ENCODE results near the gene FGD2. TPM values are rescaled to one million over a fixed set of nuclear protein-coding genes. Genes with fewer than 3 reads are reported as not detected.

Gene FGD2
- total RNA-seq, 1 experiment from 2014 or later, result 0.19 TPM

DNA sequence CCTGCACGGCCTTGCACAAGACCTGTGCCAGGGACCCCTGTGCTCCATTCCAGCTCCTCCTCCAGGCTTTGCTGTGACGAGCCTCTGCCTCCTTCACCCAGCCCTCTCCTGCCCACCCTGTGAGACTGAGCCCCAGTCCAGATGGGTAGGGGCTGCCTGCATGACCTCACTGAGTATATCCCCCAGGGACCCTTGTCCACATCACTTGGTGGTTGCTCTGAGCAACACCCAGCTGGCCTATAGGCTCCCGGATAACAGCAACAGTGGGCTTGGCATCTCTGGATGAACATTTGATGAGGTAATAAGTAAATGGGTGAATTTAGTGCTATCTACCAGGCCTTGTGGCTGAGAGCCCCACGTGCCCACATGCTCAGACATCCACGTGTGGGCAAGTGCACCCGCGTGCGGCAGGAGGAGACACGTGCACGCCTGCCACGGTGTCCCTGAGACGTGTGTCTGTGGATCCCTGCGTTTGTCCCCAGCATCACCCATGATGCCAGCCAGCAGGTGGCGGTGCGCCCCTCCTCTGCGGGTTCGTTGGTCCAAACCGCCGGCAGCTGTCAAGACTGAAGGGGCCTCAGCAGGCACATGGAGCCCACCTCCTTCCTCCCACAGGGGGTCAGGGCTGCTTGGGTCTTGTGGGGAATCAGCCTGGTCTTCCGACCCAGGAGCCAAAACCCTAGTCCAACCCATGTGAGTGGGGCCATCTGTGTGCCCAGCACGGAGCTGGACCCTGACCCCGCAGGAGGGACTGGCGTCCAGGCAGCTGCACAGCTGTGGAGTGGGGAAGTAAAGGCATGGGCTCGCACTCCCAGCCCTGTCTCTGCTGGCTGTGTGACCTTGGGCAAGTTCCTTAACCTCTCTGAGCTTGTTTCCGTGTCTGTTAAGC, 45.9 kb downstream of the FGD2 start:
- no peak overlapping the region for H3K27ac Mint-ChIP-seq (ENCODE audit: unreplicated experiment)
- H3K9me3 Mint-ChIP-seq (ENCODE audit: low read depth, unreplicated experiment), result no peaks in the 10 kb centered on the region
- TF ChIP-seq, protein P1, sequence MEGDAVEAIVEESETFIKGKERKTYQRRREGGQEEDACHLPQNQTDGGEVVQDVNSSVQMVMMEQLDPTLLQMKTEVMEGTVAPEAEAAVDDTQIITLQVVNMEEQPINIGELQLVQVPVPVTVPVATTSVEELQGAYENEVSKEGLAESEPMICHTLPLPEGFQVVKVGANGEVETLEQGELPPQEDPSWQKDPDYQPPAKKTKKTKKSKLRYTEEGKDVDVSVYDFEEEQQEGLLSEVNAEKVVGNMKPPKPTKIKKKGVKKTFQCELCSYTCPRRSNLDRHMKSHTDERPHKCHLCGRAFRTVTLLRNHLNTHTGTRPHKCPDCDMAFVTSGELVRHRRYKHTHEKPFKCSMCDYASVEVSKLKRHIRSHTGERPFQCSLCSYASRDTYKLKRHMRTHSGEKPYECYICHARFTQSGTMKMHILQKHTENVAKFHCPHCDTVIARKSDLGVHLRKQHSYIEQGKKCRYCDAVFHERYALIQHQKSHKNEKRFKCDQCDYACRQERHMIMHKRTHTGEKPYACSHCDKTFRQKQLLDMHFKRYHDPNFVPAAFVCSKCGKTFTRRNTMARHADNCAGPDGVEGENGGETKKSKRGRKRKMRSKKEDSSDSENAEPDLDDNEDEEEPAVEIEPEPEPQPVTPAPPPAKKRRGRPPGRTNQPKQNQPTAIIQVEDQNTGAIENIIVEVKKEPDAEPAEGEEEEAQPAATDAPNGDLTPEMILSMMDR (IDR thresholded peaks at IDR 0.05; ENCODE audit: unreplicated experiment), result peak; percentile 92
- CTCF ChIA-PET, result interaction anchor here (0.6 to 4.2 kb wide), 12 partner anchors 15 to 159 kb away, joined by 3 to 43 read pairs (median 4); partner anchors contain the start of gene PIM1
- no TSS peak for BruUV-seq (replicated peaks)
- peaks cover 47% of the 10 kb centered on the region for H3K4me1 Mint-ChIP-seq (ENCODE audit: low read depth, unreplicated experiment)
- peak; percentile 95 for DNase-seq
- intact Hi-C loops (cut with micrococcal nuclease; ENCODE audit: unreplicated experiment), result loop anchor here (1.0 kb wide), 1 partner anchor 121 kb away; no protein-coding TSS in a partner anchor
- H3K36me3 Mint-ChIP-seq (ENCODE audit: insufficient read depth, unreplicated experiment), result peaks cover 6% of the 10 kb centered on the region
- H3K27me3 Mint-ChIP-seq (ENCODE audit: unreplicated experiment), result no peaks in the 10 kb centered on the region
- H3K4me3 Mint-ChIP-seq (ENCODE audit: low read depth, unreplicated experiment), result no peak overlapping the region

DNA sequence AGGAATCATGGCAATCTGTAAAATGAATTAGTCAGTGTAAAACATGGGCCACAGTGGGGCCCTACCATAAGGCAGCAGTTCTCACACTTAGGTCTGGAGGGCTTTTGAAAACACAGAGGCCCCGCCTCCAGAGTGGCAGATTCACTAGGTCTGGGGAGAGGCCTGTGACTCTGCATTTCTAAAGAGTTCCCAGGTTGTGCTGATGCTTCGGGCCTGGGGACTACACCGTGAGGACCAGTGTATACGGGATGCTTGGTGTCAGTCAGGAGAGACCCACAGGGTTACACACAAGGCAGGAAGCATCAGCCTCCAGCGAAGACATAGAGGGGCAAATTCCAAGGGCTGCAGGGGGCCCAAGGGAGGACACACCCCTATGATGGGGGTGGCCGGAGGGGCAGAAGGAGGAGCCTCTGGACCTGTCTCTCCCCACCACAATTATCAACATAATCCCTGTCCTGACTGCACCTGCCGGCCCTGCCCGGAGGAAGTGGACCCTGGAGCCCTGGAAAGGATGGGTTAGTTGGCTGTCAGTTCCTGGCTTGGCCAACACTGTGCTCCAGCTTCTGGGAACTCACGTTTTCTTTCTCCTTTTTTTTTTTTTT, 46.7 kb downstream of the FGD2 start:
- intact Hi-C loops (cut with micrococcal nuclease; ENCODE audit: unreplicated experiment), result no loop called here
- CTCF ChIA-PET, result interaction anchor here (0.6 to 4.2 kb wide), 9 partner anchors 22 to 158 kb away, joined by 3 to 43 read pairs (median 4); partner anchors contain the start of gene PIM1
- H3K4me3 Mint-ChIP-seq (ENCODE audit: low read depth, unreplicated experiment), result no peak overlapping the region
- no peak overlapping the region for H3K27ac Mint-ChIP-seq (ENCODE audit: unreplicated experiment)
- peaks cover 54% of the 10 kb centered on the region for H3K4me1 Mint-ChIP-seq (ENCODE audit: low read depth, unreplicated experiment)
- no peak for DNase-seq
- H3K27me3 Mint-ChIP-seq (ENCODE audit: unreplicated experiment), result no peaks in the 10 kb centered on the region
- H3K36me3 Mint-ChIP-seq (ENCODE audit: insufficient read depth, unreplicated experiment), result peaks cover 6% of the 10 kb centered on the region
- TF ChIP-seq, protein P1 (IDR thresholded peaks at IDR 0.05; ENCODE audit: unreplicated experiment), result no peak
- no peaks in the 10 kb centered on the region for H3K9me3 Mint-ChIP-seq (ENCODE audit: low read depth, unreplicated experiment)
- no TSS peak for BruUV-seq (replicated peaks)

GRCh38 chr6:37053683-37054082, 48.2 kb downstream of the FGD2 start:
- no peak overlapping the region for H3K27ac Mint-ChIP-seq (ENCODE audit: unreplicated experiment)
- H3K9me3 Mint-ChIP-seq (ENCODE audit: low read depth, unreplicated experiment), result no peaks in the 10 kb centered on the region
- H3K27me3 Mint-ChIP-seq (ENCODE audit: unreplicated experiment), result no peaks in the 10 kb centered on the region
- no peak for DNase-seq
- H3K4me3 Mint-ChIP-seq (ENCODE audit: low read depth, unreplicated experiment), result no peak overlapping the region
- no TSS peak for BruUV-seq (replicated peaks)
- H3K36me3 Mint-ChIP-seq (ENCODE audit: insufficient read depth, unreplicated experiment), result peaks cover 6% of the 10 kb centered on the region
- intact Hi-C loops (cut with micrococcal nuclease; ENCODE audit: unreplicated experiment), result no loop called here
- CTCF ChIA-PET, result interaction anchor here (0.6 to 4.2 kb wide), 3 partner anchors 17 to 157 kb away, joined by 3 to 18 read pairs (median 9); no protein-coding TSS in a partner anchor
- TF ChIP-seq, protein P1 (IDR thresholded peaks at IDR 0.05; ENCODE audit: unreplicated experiment), result no peak
- peaks cover 67% of the 10 kb centered on the region for H3K4me1 Mint-ChIP-seq (ENCODE audit: low read depth, unreplicated experiment)

DNA sequence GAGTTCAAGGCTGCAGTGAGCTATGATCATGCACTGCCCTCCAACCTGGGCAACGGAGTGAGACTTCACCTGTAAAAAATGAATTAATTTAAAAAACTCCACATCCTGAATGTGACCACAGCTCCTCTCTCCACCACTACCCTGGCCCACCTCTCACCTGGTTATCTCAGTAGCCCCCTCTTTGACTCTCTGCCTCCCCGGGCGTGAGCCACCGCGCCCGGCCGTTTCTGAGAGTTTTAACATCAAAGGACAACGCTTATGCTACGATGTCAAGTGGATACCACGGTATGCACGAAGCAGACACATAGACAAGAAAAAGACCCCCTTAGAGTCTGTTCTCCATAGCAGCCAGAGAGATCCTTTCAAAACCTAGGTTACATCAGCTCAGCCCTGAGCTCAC, 48.7 kb downstream of the FGD2 start:
- CTCF ChIA-PET, result interaction anchor here (0.6 to 4.2 kb wide), 4 partner anchors 18 to 156 kb away, joined by 3 to 18 read pairs (median 6); no protein-coding TSS in a partner anchor
- DNase-seq, result no peak
- H3K4me1 Mint-ChIP-seq (ENCODE audit: low read depth, unreplicated experiment), result peaks cover 67% of the 10 kb centered on the region
- intact Hi-C loops (cut with micrococcal nuclease; ENCODE audit: unreplicated experiment), result no loop called here
- no peak overlapping the region for H3K27ac Mint-ChIP-seq (ENCODE audit: unreplicated experiment)
- no TSS peak for BruUV-seq (replicated peaks)
- H3K4me3 Mint-ChIP-seq (ENCODE audit: low read depth, unreplicated experiment), result no peak overlapping the region
- H3K9me3 Mint-ChIP-seq (ENCODE audit: low read depth, unreplicated experiment), result no peaks in the 10 kb centered on the region
- TF ChIP-seq, protein P1 (IDR thresholded peaks at IDR 0.05; ENCODE audit: unreplicated experiment), result no peak
- no peaks in the 10 kb centered on the region for H3K27me3 Mint-ChIP-seq (ENCODE audit: unreplicated experiment)
- H3K36me3 Mint-ChIP-seq (ENCODE audit: insufficient read depth, unreplicated experiment), result peaks cover 6% of the 10 kb centered on the region
